ENCODE results near the gene ZC3H18.

GRCh38 chr16:88631920-88632586 lies 61.9 kb downstream of the ZC3H18 start:
- no peak for TF ChIP-seq CTCF (IDR thresholded peaks at IDR 0.05)
- TF ChIP-seq POLR2A (IDR thresholded peaks at IDR 0.05): no peak

All from ovary (tissue), 3 donors.